HG03066 (cell line): ENCODE measurements around the gene DAZAP1.

ENCODE experiments used
- ATAC-seq: cut with Tn5 transposase; IDR thresholded peaks from one replicate; pipeline ENCODE4 v1.9.1; 2021; ENCODE audit warnings: low read depth; ENCODE audit not compliant: unreplicated experiment

The DAZAP1 gene

DNA sequence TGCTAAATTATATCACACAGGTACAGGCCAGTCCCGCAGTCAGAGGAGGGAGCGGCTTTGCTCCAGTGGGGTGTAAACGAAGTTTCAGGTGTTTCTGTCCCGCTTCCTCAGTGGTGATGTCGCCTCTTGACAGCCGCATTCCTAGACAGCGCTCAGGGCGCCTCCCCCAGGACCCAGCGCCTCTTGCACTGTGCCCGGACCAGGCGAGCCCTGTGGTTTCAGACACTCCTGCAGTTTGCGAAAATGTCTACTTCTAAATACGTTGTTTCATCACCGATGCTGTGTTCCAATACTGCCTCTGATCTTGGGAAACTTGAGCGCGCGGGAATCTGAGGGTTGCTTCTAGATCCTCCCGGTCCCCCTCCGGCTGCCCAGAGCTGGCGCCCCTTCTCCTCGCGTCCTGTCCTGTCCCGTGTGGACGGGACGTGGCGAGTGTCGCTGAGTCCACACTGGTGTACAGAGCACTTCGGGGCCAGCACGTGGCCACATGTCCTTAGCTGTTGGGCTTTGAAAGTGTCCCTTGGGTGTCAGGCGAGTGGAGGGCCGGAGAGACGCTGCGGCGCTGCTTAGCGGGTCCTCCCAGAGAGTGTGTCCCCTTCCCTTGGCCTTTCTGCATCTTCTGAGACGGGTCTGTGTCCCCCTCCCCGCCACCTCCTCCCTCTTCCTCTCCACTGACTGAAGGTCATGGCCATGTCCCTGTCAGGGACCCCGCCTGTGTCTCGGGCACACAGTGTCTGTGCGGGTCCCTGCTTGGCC is 16.2 kb downstream of the DAZAP1 start:
- no peak for ATAC-seq

- ATAC-seq, result no peak
Observed at GRCh38 chr19:1424192-1424955, 17.0 kb downstream of the DAZAP1 start.

GRCh38 chr19:1425102-1425837 is 17.9 kb downstream of the DAZAP1 start:
- no peak for ATAC-seq

GRCh38 chr19:1425902-1426301 is 18.5 kb downstream of the DAZAP1 start:
- no peak for ATAC-seq

DNA sequence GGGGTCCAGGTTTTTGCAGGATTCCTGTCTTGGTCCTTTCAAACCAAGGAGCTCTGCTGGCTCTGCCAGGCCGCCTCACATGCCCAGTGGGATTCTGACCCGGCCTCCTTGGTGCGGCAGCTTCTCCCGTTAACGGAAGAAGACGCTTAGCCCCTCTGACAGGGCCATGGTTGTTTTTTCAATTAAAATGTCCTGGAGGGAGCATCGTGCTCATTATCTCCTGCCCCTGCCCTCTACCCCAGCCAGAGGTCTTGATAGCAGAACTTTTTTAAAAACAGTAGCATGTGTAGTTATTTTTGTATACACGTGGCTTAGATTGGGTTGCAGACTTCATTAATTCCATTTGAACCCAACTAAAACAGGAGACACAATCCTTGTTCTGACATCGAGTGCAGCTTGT is 19.4 kb downstream of the DAZAP1 start:
- ATAC-seq, result no peak

GRCh38 chr19:1427221-1427920 is 20.0 kb downstream of the DAZAP1 start:
- ATAC-seq, result no peak

- no peak for ATAC-seq
Observed at GRCh38 chr19:1428738-1429391, 21.5 kb downstream of the DAZAP1 start.

DNA sequence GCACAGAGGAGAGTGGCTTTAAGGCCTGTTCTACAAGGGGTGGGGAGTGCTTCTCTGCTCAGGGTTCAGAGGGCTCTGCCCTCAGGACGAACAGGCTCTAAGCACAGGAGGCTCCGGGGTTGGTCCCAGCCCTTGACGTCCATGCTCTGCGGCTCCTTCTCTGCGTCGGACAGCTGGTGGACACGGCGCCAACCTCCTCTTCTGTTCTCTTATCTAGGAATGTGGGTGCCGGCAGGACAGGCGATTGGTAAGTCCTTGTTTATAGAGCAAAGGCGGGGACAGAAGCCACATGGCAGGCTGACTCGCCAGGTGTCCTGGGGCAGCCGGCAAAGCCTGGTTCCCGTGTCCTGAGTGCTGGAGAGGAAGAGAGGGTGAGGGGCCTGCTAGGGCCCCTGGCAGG is 22.4 kb downstream of the DAZAP1 start:
- ATAC-seq, result no peak

GRCh38 chr19:1430246-1430645 is 22.9 kb downstream of the DAZAP1 start:
- no peak for ATAC-seq

DNA sequence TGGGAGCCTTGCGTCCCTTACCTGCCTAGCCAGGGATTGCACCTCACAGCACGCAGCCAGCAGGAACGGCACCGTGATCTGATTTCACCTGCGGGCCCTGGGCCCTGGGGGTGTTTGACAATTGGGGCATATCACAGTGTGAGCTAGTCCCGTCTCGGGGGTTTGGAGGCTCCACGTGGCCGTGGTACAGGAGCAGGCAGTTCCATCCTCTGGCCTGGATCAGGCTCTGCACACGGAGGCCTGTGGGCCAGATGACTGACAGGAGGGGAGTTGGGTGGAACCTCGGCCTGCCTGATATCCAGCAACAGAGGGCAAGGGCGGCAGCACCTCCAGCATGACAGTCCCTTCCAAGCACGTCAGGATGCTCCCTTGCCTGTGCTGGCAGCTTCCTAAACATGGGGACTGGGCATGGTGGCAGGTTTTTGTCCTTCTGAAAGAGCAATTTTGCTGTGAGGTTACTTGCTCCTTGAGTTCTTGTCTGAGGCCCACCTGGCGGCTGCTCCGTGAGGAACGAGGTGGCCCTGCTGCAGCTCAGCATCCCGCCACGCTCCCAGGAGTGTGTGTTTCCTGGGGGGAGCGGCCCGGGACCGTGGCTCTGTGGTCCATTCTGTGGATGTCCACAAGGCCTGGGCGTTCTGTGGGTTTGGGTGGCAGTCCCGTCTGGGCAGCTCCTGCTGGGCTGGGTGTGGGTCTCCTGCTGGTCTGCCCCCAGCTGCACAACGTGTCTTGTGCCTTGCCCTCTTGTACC is 24.5 kb downstream of the DAZAP1 start:
- ATAC-seq, result no peak

- no peak for ATAC-seq
Observed at GRCh38 chr19:1432507-1432887, 25.1 kb downstream of the DAZAP1 start.

DNA sequence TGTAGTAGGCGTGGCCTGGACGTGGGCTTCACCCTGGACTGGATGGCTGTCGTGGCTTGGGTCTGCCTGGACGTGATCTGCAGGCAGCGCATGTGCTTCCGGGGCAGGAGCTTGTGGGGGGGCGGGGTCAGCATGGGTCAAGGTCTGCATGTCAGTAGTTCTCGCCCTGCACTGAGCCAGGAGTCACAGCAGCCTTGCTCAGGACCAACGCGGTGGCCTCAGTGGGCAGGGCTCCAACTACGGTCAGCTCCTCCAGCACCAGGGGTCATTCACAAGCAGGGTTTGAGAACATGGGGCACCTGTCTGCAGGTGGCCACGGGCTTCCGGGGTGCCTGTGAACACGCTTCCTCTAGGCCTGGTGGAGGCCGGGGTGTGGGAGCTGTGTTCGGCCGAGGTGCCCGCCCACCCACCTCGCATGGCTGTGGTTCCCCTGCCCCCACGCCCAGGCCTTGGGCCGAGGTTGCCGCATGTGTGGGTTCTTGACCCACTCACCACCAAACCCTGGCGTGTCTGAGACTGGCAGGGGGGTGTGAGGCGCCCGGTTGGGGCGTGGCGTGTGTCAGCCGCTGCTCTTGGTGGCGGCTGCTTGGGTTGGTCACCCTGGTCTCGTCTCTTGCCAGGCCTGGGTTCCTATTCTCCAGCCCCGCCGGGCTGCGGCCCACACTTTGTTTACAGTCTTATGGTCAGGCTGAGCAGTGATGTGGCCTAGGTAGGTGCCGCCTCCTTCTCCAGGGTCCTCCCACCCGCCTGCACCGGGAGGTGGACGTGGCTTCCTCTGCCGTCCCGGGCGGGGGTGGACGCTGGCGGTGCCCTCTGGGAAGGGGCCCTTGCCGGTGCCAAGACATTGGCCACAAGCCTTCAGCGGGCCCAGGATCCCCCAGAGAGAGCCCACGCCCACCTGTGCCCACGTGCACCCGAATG is 26.0 kb downstream of the DAZAP1 start:
- no peak for ATAC-seq

GRCh38 chr19:1434040-1434366 is 26.6 kb downstream of the DAZAP1 start:
- ATAC-seq, result no peak

DNA sequence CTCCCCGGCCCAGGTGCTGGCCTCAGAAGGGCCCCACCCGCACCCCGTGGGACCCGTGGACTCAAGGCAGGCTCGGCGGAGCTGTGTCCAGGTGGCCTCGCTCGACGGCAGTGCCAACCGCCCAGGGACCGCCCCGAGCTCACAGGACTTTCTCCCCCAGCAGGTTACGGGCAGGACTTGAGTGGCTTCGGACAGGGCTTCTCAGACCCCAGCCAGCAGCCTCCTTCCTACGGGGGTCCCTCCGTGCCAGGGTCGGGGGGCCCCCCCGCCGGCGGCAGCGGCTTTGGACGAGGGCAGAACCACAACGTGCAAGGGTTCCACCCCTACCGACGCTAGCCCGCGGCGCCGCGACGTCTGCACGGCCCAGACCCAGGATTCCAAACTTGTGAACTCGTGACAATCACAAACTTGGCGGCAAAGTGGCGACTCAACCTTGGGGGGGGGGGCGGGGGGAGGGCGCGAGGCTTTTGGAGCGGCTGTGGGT is 27.2 kb downstream of the DAZAP1 start:
- no peak for ATAC-seq

DNA sequence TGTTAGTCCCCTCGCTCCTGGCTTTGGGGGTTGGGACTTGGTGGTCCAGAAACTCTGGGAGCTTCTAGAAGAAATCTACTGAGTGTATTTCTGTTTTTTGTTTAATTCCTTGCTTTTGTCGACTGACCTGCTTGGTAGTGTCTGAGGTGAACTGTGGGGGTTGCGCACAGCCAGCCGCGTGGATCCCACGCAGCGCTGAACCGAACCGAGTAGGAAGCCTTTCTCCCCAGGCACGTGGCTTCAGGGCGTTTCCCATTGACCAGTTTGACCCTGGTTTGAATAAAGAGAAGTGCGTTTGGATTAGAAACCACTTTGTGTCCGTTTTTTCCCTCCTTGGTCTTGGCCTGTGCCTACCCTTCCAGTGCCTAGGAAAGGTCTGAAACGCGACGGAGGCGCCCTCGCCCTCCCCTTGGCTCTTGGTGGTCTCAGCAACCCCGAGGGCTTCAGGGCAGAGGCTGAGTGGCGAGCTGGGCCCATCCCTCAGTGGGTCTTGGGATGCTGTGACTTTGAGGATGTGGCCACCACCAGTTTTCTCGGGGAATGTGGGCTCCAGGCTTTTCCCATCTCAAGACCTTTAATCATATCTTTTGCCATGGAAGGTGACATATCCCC is 28.1 kb downstream of the DAZAP1 start:
- no peak for ATAC-seq

DNA sequence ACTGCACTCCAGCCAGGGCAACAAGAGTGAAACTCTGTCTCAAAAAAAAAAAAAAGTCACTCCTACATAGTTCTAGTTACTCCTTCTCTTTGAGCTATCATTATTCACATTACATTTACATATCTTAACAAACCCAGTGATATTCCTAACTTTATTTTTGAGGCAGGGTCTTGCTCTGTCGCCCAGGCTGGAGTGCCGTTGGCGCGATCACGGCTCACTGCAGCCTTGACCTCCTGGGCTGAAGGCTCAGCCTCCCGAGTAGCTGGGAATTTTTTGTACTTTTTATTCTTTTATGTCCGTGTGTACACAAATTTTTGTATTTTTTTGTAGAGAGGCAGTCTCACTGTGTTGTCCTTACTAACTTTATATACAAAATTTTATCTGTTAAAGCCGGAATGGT is 30.2 kb downstream of the DAZAP1 start:
- no peak for ATAC-seq

DNA sequence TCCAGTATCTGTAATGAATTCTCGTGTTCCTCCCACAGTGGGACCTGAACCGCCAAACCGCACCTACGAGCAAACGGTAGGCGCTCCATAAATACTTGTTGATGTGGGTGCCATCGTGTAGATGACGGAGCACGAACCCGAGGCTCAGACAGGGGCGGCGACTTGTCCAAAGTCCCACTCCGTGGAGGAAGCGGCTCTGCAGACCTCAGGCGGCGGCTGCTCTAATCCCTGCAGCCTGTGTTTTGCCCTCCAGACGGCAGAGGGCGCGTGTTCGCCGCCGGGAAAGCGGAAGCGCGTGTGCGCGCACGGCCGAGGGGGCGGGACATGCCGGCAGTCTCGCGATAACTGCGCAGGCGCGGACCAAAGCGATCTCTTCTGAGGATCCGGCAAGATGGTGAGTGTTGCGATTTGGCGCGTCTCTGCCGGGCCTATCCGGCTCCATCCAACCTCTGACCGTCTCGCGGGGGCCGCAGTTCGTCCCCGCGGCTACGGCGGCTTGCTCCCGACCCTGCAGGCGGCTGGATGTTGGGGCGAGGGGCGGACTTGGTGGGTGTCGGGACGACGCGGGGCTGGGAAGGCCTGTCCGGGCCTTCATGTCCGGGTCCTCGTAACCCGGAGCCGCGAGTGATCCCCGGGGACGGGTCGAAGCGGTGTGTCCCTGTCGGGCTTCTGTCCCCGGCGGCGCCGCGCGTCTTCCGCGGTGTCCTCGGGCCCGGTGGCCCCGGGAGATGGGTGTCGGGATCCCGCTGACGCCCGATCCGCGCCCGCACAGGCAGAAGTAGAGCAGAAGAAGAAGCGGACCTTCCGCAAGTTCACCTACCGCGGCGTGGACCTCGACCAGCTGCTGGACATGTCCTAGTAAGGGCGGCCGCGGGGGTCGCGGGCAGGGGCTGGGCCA is 30.9 kb downstream of the DAZAP1 start, which contains the start of gene RPS15:
RPS15 (plus strand) TSS at position 362 of the 898 bp plus-strand sequence; CDS start at position 392, 30 bp downstream.
- peak; percentile 75 for ATAC-seq
